OCI-LY7 (cell line): ENCODE results near the gene SEC23A. TPM values are rescaled to one million over a fixed set of nuclear protein-coding genes. Genes with fewer than 3 reads are reported as not detected.

ENCODE experiments used
- BruUV-seq: library from RNA; stranded (reverse); fragments of 400-500 nt; replicated peaks from 2 replicates; lab custom pipeline; 2021; lab: Mats Ljungman, UMichigan
- CTCF ChIA-PET: fragments of 300-600 bp; sonication (Branson Sonifier 250); formaldehyde crosslinking; loops from one replicate; lab custom pipeline; 2022; ENCODE audit warnings: antibody characterized with exemption; ENCODE audit not compliant: unreplicated experiment; lab: Charles Lee
- POLR2A ChIA-PET: fragments of 300-600 bp; sonication (Branson Sonifier 250); formaldehyde crosslinking; loops from one replicate; lab custom pipeline; 2022; ENCODE audit warnings: antibody characterized with exemption; lab: Charles Lee
- DNase-seq: peaks from one replicate; pipeline ENCODE4 v3.0.0-alpha.2; 2015; ENCODE audit warnings: low spot score
- H2AFZ ChIP-seq: fragments of 200-600 bp; sonication (generic), shearing (Covaris generic); 2 replicates; pipeline ENCODE4 v1.6.1; 2014; ENCODE audit warnings: mild to moderate bottlenecking, antibody characterized with exemption, low read length, moderate library complexity
- H3K27ac ChIP-seq: fragments of 200-600 bp; sonication (generic); 2 replicates; pipeline ENCODE4 v1.5.1; 2014; ENCODE audit warnings: mixed run types, low read depth, mild to moderate bottlenecking, moderate library complexity, low read length, inconsistent platforms; ENCODE audit not compliant: poor library complexity, severe bottlenecking
- H3K36me3 ChIP-seq: fragments of 200-600 bp; sonication (generic); 2 replicates; pipeline ENCODE4 v1.6.1; 2014; ENCODE audit warnings: mild to moderate bottlenecking, antibody characterized with exemption, low read length, moderate library complexity, mixed read lengths; ENCODE audit not compliant: insufficient read depth
- H3K4me1 ChIP-seq: fragments of 200-600 bp; sonication (generic); 2 replicates; pipeline ENCODE4 v1.5.1; 2014; ENCODE audit warnings: mild to moderate bottlenecking, low read length; ENCODE audit not compliant: insufficient read depth, poor library complexity, severe bottlenecking
- H3K4me2 ChIP-seq: fragments of 200-600 bp; sonication (generic); 2 replicates; pipeline ENCODE4 v1.6.1; 2014; ENCODE audit warnings: mild to moderate bottlenecking, low read length
- H3K4me3 ChIP-seq: fragments of 200-600 bp; sonication (generic); 2 replicates; pipeline ENCODE4 v1.5.1; 2014; ENCODE audit warnings: mild to moderate bottlenecking, low read depth, low read length; ENCODE audit not compliant: poor library complexity, severe bottlenecking
- H3K79me2 ChIP-seq: fragments of 200-600 bp; sonication (generic); 2 replicates; pipeline ENCODE4 v1.6.1; 2016; ENCODE audit warnings: low read depth, mild to moderate bottlenecking, low read length, moderate library complexity, mixed read lengths; ENCODE audit not compliant: insufficient read depth
- H3K9me2 ChIP-seq: fragments of 200-600 bp; sonication (generic); 2 replicates; pipeline ENCODE4 v1.6.1; 2016; ENCODE audit warnings: mild to moderate bottlenecking, low read length, mixed read lengths; ENCODE audit not compliant: insufficient read depth
- H3K9me3 ChIP-seq: fragments of 200-600 bp; sonication (generic); 2 replicates; pipeline ENCODE4 v1.6.1; 2014; ENCODE audit warnings: mild to moderate bottlenecking, mixed run types, low read length, mixed read lengths
- H4K20me1 ChIP-seq: fragments of 200-600 bp; sonication (generic); 2 replicates; pipeline ENCODE4 v1.6.1; 2014; ENCODE audit warnings: mild to moderate bottlenecking, antibody characterized with exemption, low read length, moderate library complexity, mixed read lengths; ENCODE audit not compliant: insufficient read depth
- CTCF ChIP-seq: fragments of 200-600 bp; sonication (generic); conservative IDR thresholded peaks from 2 replicates; pipeline ENCODE4 v1.5.1; 2014; ENCODE audit warnings: mild to moderate bottlenecking, antibody characterized with exemption, low read length, moderate library complexity, mixed read lengths
- EZH2phosphoT487 ChIP-seq: fragments of 200-600 bp; sonication (generic); IDR thresholded peaks from 2 replicates; pipeline ENCODE4 v1.6.1; 2018; ENCODE audit warnings: low read depth, borderline replicate concordance, mild to moderate bottlenecking, mixed run types, antibody characterized with exemption, low read length, moderate library complexity, mixed read lengths
- intact Hi-C: fragments of 100-400 bp; cut with micrococcal nuclease; formaldehyde crosslinking; loops from one replicate; pipeline ENCODE4 v1.10.0; 2022; ENCODE audit not compliant: unreplicated experiment
- total RNA-seq, 2 experiments: library from RNA; depleted of rRNA in 1 of 2; stranded (reverse); fragments of >200 nt in 1 of 2; shearing (Covaris generic) in 1 of 2; gene quantifications; 2 replicates each; pipeline ENCODE4 v1.2.3, GENCODE V29; 2014 to 2022

The SEC23A gene
- total RNA-seq, 2 experiments from 2014 or later, result 47.5 to 55.7 TPM

- BruUV-seq, result no TSS peak
- no peak overlapping the region for H3K4me2 ChIP-seq
- TF ChIP-seq CTCF (no peak), EZH2phosphoT487 (no peak)
- H3K27ac ChIP-seq, result no peak overlapping the region
- H3K9me3 ChIP-seq, result no peaks in the 10 kb centered on the region
- intact Hi-C loops, result no loop called here
- H2AFZ ChIP-seq, result no peak overlapping the region
- ChIA-PET CTCF (no interaction called here), POLR2A (interaction anchor here (0.5 to 2.1 kb wide), 4 partner anchors 11 to 178 kb away, joined by 3 to 7 read pairs (median 4); partner anchors contain the start of gene GEMIN2)
- DNase-seq, result no peak
- no peaks in the 10 kb centered on the region for H3K9me2 ChIP-seq
- H3K36me3 ChIP-seq, result peaks cover 35% of the 10 kb centered on the region
- peaks cover 5% of the 10 kb centered on the region for H3K4me1 ChIP-seq
- H3K4me3 ChIP-seq, result no peak overlapping the region
- H4K20me1 ChIP-seq, result 0 out of 2 replicates have a peak, but pooled peaks cover 3% of the 10 kb centered on the region
- peaks cover 24% of the 10 kb centered on the region for H3K79me2 ChIP-seq
Measured at GRCh38 chr14:39097159-39097558, 5.9 kb downstream of the SEC23A start.

- ChIA-PET CTCF (no interaction called here), POLR2A (interaction anchor here (0.6 to 1.0 kb wide), 2 partner anchors 8 to 1372 kb away, joined by 3 read pairs; partner anchors contain the start of gene SEC23A)
- H4K20me1 ChIP-seq, result 0 out of 2 replicates have a peak, but pooled peaks cover 3% of the 10 kb centered on the region
- H3K27ac ChIP-seq, result no peak overlapping the region
- no peak overlapping the region for H3K4me3 ChIP-seq
- no peaks in the 10 kb centered on the region for H3K9me3 ChIP-seq
- no peaks in the 10 kb centered on the region for H3K4me1 ChIP-seq
- no peak for DNase-seq
- intact Hi-C loops, result no loop called here
- peaks cover 61% of the 10 kb centered on the region for H3K36me3 ChIP-seq
- no peaks in the 10 kb centered on the region for H3K9me2 ChIP-seq
- no TSS peak for BruUV-seq
- no peak for TF ChIP-seq EZH2phosphoT487
- no peak for TF ChIP-seq CTCF
- no peak overlapping the region for H2AFZ ChIP-seq
- no peak overlapping the region for H3K4me2 ChIP-seq
- peaks cover 12% of the 10 kb centered on the region; the same call in 1 of the 2 replicates for H3K79me2 ChIP-seq
Measured at GRCh38 chr14:39094515-39094914, 8.5 kb downstream of the SEC23A start.

GRCh38 chr14:39091716-39092115 lies 11.3 kb downstream of the SEC23A start:
- intact Hi-C loops, result no loop called here
- BruUV-seq, result no TSS peak
- Histone ChIP-seq H3K36me3 (peaks cover 76% of the 10 kb centered on the region), H3K9me2 (no peaks in the 10 kb centered on the region), H4K20me1 (no peaks in the 10 kb centered on the region), H3K79me2 (no peaks in the 10 kb centered on the region), H3K4me1 (no peaks in the 10 kb centered on the region), H3K4me2 (no peak overlapping the region), H2AFZ (no peak overlapping the region), H3K9me3 (no peaks in the 10 kb centered on the region), H3K4me3 (no peak overlapping the region), H3K27ac (no peak overlapping the region)
- TF ChIP-seq EZH2phosphoT487 (no peak), CTCF (no peak)
- CTCF ChIA-PET, result no interaction called here
- POLR2A ChIA-PET, result interaction anchor here (0.8 kb wide), 1 partner anchor 11 kb away, joined by 3 read pairs; no protein-coding TSS in a partner anchor
- no peak for DNase-seq
